ENCODE results near the gene MAOA.

MAOA gene

DNA sequence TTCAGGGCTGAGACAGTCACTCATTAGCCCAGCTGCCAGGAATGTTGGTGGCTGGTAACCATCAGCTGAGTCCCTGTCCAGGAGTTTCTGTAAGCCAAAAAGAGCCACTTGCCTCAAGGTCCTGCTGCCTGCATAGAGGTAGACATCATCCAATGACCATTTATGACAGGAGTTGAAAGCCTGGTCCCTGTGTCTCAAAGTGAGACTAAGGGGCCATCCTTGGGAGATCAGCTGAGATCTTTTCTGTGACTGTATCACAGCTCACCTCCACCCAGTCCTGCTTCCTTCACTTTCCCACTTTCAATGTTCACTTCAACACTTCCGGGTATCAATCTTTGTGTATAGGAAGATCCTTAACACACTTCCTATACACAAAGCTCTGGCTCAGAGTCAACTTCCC lies 28.4 kb upstream of the MAOA start:
- no peak for TF ChIP-seq USF1 (IDR thresholded peaks at IDR 0.05)
- no peak for TF ChIP-seq NFIC (IDR thresholded peaks at IDR 0.05)
- TF ChIP-seq CREB1 (IDR thresholded peaks at IDR 0.05; ENCODE audit: low read depth): no peak
- no peak for TF ChIP-seq ZBTB7A (IDR thresholded peaks at IDR 0.05; ENCODE audit: low read depth)
- TF ChIP-seq TEAD4 (IDR thresholded peaks at IDR 0.05): no peak
- no peak for TF ChIP-seq YY1 (IDR thresholded peaks at IDR 0.05; ENCODE audit: low read depth)
- TF ChIP-seq EGR1 (IDR thresholded peaks at IDR 0.05): no peak
- no peak for TF ChIP-seq TCF12 (IDR thresholded peaks at IDR 0.05; ENCODE audit: low read depth)
- TF ChIP-seq RAD21 (IDR thresholded peaks at IDR 0.05; ENCODE audit: low read depth): no peak
- TF ChIP-seq FOXM1 (IDR thresholded peaks at IDR 0.05; ENCODE audit: borderline replicate concordance, low read depth): no peak
- TF ChIP-seq TAF1 (IDR thresholded peaks at IDR 0.05; ENCODE audit: low read depth): no peak

GRCh38 chrX:43629229-43629628 lies 26.9 kb upstream of the MAOA start:
- TF ChIP-seq ZBTB7A (IDR thresholded peaks at IDR 0.05; ENCODE audit: low read depth) (no peak), TAF1 (IDR thresholded peaks at IDR 0.05; ENCODE audit: low read depth) (no peak), TEAD4 (IDR thresholded peaks at IDR 0.05) (no peak), TCF12 (IDR thresholded peaks at IDR 0.05; ENCODE audit: low read depth) (no peak), EP300 (IDR thresholded peaks at IDR 0.05; ENCODE audit: borderline replicate concordance) (no peak), NFIC (IDR thresholded peaks at IDR 0.05) (no peak), RAD21 (IDR thresholded peaks at IDR 0.05; ENCODE audit: low read depth) (no peak), REST (IDR thresholded peaks at IDR 0.05; ENCODE audit: low read depth) (no peak), CREB1 (IDR thresholded peaks at IDR 0.05; ENCODE audit: low read depth) (no peak), EGR1 (IDR thresholded peaks at IDR 0.05) (no peak), USF1 (IDR thresholded peaks at IDR 0.05) (no peak), CEBPB (IDR thresholded peaks at IDR 0.05) (no peak), YY1 (IDR thresholded peaks at IDR 0.05; ENCODE audit: low read depth) (no peak), FOXM1 (IDR thresholded peaks at IDR 0.05; ENCODE audit: borderline replicate concordance, low read depth) (no peak)
- TF ChIP-seq, protein P1, sequence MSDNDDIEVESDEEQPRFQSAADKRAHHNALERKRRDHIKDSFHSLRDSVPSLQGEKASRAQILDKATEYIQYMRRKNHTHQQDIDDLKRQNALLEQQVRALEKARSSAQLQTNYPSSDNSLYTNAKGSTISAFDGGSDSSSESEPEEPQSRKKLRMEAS (IDR thresholded peaks at IDR 0.05): no peak

- no peak for TF ChIP-seq FOXM1 (IDR thresholded peaks at IDR 0.05; ENCODE audit: borderline replicate concordance, low read depth)
- TF ChIP-seq TCF12 (IDR thresholded peaks at IDR 0.05; ENCODE audit: low read depth): no peak
- no peak for TF ChIP-seq CEBPB (IDR thresholded peaks at IDR 0.05)
- TF ChIP-seq ZBTB7A (IDR thresholded peaks at IDR 0.05; ENCODE audit: low read depth): no peak
- no peak for TF ChIP-seq CREB1 (IDR thresholded peaks at IDR 0.05; ENCODE audit: low read depth)
- no peak for TF ChIP-seq EGR1 (IDR thresholded peaks at IDR 0.05)
- TF ChIP-seq TAF1 (IDR thresholded peaks at IDR 0.05; ENCODE audit: low read depth): no peak
- TF ChIP-seq REST (IDR thresholded peaks at IDR 0.05; ENCODE audit: low read depth): no peak
- TF ChIP-seq EP300 (IDR thresholded peaks at IDR 0.05; ENCODE audit: borderline replicate concordance): no peak
- no peak for TF ChIP-seq RAD21 (IDR thresholded peaks at IDR 0.05; ENCODE audit: low read depth)
- no peak for TF ChIP-seq USF1 (IDR thresholded peaks at IDR 0.05)
- no peak for TF ChIP-seq TEAD4 (IDR thresholded peaks at IDR 0.05)
- no peak for TF ChIP-seq YY1 (IDR thresholded peaks at IDR 0.05; ENCODE audit: low read depth)
- TF ChIP-seq NFIC (IDR thresholded peaks at IDR 0.05): no peak
- TF ChIP-seq, protein P1 (IDR thresholded peaks at IDR 0.05): no peak
These were observed 24.3 kb upstream of the MAOA start for GRCh38 chrX:43631841-43632240.

GRCh38 chrX:43633081-43633480 lies 23.0 kb upstream of the MAOA start:
- no peak for TF ChIP-seq EP300 (IDR thresholded peaks at IDR 0.05; ENCODE audit: borderline replicate concordance)
- TF ChIP-seq NFIC (IDR thresholded peaks at IDR 0.05): no peak
- TF ChIP-seq ZBTB7A (IDR thresholded peaks at IDR 0.05; ENCODE audit: low read depth): no peak
- TF ChIP-seq, protein P1 (IDR thresholded peaks at IDR 0.05): no peak
- TF ChIP-seq TCF12 (IDR thresholded peaks at IDR 0.05; ENCODE audit: low read depth): no peak
- TF ChIP-seq TEAD4 (IDR thresholded peaks at IDR 0.05): no peak

GRCh38 chrX:43633757-43634156 lies 22.3 kb upstream of the MAOA start:
- TF ChIP-seq TCF12 (IDR thresholded peaks at IDR 0.05; ENCODE audit: low read depth): no peak
- no peak for TF ChIP-seq CEBPB (IDR thresholded peaks at IDR 0.05)
- no peak for TF ChIP-seq CREB1 (IDR thresholded peaks at IDR 0.05; ENCODE audit: low read depth)
- TF ChIP-seq TEAD4 (IDR thresholded peaks at IDR 0.05): no peak
- TF ChIP-seq EGR1 (IDR thresholded peaks at IDR 0.05): no peak
- TF ChIP-seq FOXM1 (IDR thresholded peaks at IDR 0.05; ENCODE audit: borderline replicate concordance, low read depth): no peak
- no peak for TF ChIP-seq EP300 (IDR thresholded peaks at IDR 0.05; ENCODE audit: borderline replicate concordance)
- TF ChIP-seq, protein P1 (IDR thresholded peaks at IDR 0.05): no peak
- TF ChIP-seq TAF1 (IDR thresholded peaks at IDR 0.05; ENCODE audit: low read depth): no peak
- TF ChIP-seq YY1 (IDR thresholded peaks at IDR 0.05; ENCODE audit: low read depth): no peak
- TF ChIP-seq REST (IDR thresholded peaks at IDR 0.05; ENCODE audit: low read depth): no peak
- TF ChIP-seq NFIC (IDR thresholded peaks at IDR 0.05): no peak
- TF ChIP-seq USF1 (IDR thresholded peaks at IDR 0.05): no peak
- no peak for TF ChIP-seq RAD21 (IDR thresholded peaks at IDR 0.05; ENCODE audit: low read depth)
- no peak for TF ChIP-seq ZBTB7A (IDR thresholded peaks at IDR 0.05; ENCODE audit: low read depth)
